Embryonic facial prominence (tissue), 1 donor: ENCODE measurements around the gene TEKT2.
A peak's percentile ranks its signal among the peaks of the same experiment; 100 is the strongest.

Source experiments
- DNase-seq: peaks from one replicate; pipeline ENCODE4 v3.0.0-alpha.2; 2016; ENCODE audit errors: extremely low spot score

Gene TEKT2

GRCh38 chr1:36083635-36084496, at the start of gene TEKT2:
TSS of gene TEKT2 (plus strand) at chr1:36084094. CDS start at chr1:36084922, 828 bp downstream.
- DNase-seq: peak; percentile 66

- DNase-seq: no peak
Observed at GRCh38 chr1:36034692-36035091, 49.2 kb upstream of the TEKT2 start.

- no peak for DNase-seq
Observed at GRCh38 chr1:36035154-36035553, 48.7 kb upstream of the TEKT2 start.

GRCh38 chr1:36040238-36040637, 43.7 kb upstream of the TEKT2 start:
- no peak for DNase-seq

GRCh38 chr1:36051821-36052220, 32.1 kb upstream of the TEKT2 start:
- no peak for DNase-seq

GRCh38 chr1:36053978-36054377, 29.9 kb upstream of the TEKT2 start:
- DNase-seq: no peak

- DNase-seq: no peak
Observed at GRCh38 chr1:36055706-36056105, 28.2 kb upstream of the TEKT2 start.

GRCh38 chr1:36062315-36062714, 21.6 kb upstream of the TEKT2 start:
- DNase-seq: no peak

- no peak for DNase-seq
Observed at GRCh38 chr1:36067871-36068270, 16.0 kb upstream of the TEKT2 start.

GRCh38 chr1:36068866-36069265, 15.0 kb upstream of the TEKT2 start:
- DNase-seq: no peak

- no peak for DNase-seq
Observed at GRCh38 chr1:36070349-36070748, 13.5 kb upstream of the TEKT2 start.

GRCh38 chr1:36076979-36077573, 6.8 kb upstream of the TEKT2 start:
- DNase-seq: no peak

- DNase-seq: no peak
Observed at GRCh38 chr1:36080236-36080635, 3.7 kb upstream of the TEKT2 start.

- DNase-seq: no peak
Observed at GRCh38 chr1:36080801-36081200, 3.1 kb upstream of the TEKT2 start.

- DNase-seq: no peak
Observed at GRCh38 chr1:36081926-36082485, 1.9 kb upstream of the TEKT2 start.

- DNase-seq: no peak
Observed at GRCh38 chr1:36083219-36083618, 675 bp upstream of the TEKT2 start.

GRCh38 chr1:36084497-36085115, 712 bp downstream of the TEKT2 start:
- DNase-seq: no peak

GRCh38 chr1:36085126-36085525, 1.2 kb downstream of the TEKT2 start:
- DNase-seq: no peak

GRCh38 chr1:36085686-36086526, 2.0 kb downstream of the TEKT2 start:
- DNase-seq: no peak

GRCh38 chr1:36086529-36087232, 2.8 kb downstream of the TEKT2 start:
- no peak for DNase-seq
